HG03103 (cell line): ENCODE measurements around the gene DYRK2.

ENCODE experiments used
- ATAC-seq: cut with Tn5 transposase; IDR thresholded peaks from one replicate; pipeline ENCODE4 v1.9.1; 2021; ENCODE audit warnings: low read depth; ENCODE audit not compliant: unreplicated experiment

DYRK2 gene

GRCh38 chr12:67648521-67649260 is at the start of gene DYRK2:
Gene DYRK2, plus strand, starts transcription at chr12:67648745. Its CDS starts 389 bp downstream, at chr12:67649134.
- ATAC-seq: peak; percentile 54

DNA sequence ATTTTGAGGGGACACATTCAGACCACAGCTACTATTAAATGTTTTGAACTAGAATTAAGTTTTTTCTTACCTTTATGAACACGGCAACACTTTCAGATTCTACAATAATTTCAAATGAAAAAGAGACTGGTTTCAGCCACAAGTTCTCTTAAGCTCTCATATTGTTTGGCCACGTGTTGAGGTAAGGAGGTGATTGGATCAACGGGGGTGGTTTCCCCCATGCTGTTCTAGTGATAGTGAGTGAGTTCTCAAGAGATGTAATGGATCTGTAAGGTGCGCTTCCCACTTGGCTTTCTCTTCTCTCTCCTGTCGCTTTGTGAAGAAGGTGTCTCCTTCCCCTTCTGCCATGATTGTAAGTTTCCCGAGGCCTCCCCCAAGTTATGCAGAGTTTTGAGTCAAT is 48.9 kb upstream of the DYRK2 start:
- ATAC-seq: no peak

- no peak for ATAC-seq
Measured at GRCh38 chr12:67601126-67601525, 47.4 kb upstream of the DYRK2 start.

GRCh38 chr12:67609226-67609870 is 39.2 kb upstream of the DYRK2 start:
- no peak for ATAC-seq

DNA sequence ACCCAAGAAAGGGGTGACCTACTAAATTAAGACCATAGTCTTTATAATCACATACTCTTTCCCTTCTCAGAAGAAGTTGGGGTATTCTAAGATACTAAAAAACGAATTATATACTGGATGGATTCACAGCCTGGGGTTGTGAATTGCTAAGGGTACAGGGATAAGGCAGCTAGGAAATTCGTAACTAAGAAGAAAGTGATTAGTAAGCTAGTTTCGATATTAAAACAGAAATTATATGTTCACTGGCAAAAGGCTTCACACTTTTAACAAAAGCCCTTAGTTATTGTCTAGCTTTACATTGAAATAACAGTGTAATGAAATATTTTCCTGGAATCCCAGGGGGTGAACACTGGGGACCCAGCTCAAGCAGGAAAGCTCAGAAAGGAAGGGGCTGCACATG is 35.5 kb upstream of the DYRK2 start:
- ATAC-seq: no peak

GRCh38 chr12:67617629-67618028 is 30.9 kb upstream of the DYRK2 start:
- no peak for ATAC-seq

GRCh38 chr12:67618303-67618702 is 30.2 kb upstream of the DYRK2 start:
- no peak for ATAC-seq

- no peak for ATAC-seq
Measured at GRCh38 chr12:67621112-67621511, 27.4 kb upstream of the DYRK2 start.

GRCh38 chr12:67621926-67622325 is 26.6 kb upstream of the DYRK2 start:
- no peak for ATAC-seq

- no peak for ATAC-seq
Measured at GRCh38 chr12:67623259-67623658, 25.3 kb upstream of the DYRK2 start.

DNA sequence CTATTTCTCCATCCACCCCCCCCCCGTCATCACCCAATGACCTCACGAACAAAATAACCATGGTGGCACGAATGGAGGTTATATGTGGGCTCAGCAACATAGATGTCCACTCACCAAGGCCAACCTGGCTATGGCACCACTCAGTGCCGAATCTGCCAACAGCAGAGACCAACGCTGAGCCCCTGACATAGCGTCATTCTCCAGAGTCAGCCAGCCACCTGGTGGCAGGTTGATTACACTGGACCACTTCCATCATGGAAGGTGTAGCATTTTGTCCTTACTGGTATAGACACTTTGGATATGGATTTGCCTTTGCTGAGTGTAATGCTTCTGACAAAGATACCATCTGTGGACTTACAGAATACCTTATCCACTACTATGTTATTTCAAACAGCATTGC is 24.2 kb upstream of the DYRK2 start:
- no peak for ATAC-seq

DNA sequence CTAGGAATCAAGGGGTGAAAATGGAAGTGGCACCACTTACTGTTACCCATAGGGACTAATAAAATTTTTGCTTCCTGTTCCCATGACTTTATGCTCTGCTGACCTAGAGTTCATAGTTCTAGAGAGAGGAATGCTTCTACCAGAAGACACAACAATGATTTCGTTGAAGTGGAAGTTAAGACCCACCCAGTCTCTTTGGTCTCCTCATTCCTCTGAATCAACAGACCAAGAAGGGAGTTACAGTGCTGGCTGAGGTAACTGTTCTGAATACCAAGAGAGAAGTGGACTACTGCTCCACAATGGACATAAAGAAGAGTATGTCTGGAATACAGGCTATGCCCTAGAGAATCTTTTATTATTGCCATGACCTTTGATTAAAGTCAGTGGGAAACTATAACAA is 23.5 kb upstream of the DYRK2 start:
- ATAC-seq: no peak

DNA sequence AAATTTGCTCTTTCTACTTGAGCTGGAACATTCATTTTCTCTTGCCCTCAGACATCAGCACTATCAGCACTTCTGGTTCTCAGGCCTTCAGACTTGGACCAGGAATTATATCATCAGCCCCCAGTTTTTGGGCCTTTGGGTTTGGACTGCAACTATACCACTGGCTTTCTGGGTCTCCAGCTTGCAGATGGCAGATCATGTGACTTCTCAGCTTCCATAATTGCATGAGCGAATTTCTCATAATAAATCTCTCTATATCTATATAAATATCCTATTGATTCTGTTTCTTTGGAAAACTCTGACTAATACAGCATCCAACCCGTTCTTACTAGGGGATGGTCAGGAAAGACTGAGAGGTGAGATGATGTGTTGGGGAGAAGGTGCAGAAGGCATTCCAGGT is 22.4 kb upstream of the DYRK2 start:
- no peak for ATAC-seq

GRCh38 chr12:67630373-67631088 is 18.0 kb upstream of the DYRK2 start:
- peak; percentile 92 for ATAC-seq

DNA sequence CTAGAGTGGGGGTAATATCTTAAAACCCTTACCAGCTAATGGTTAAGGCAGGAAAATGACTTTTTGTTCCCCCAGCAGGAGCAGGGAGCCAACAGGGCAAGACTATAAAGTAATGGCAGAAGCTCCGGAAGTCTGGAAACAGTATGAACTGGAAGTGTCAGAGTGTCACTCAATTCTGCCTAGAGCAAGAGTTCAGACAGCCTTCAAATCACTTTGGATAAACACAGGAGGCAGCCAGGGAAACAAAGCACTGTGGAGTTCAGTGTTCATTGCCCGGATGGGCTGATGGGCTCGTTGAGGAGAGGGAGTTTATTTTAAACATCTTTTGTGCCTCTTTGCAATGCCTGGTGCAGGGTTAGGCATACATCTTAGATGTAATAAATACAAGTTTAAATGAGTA is 16.5 kb upstream of the DYRK2 start:
- no peak for ATAC-seq

GRCh38 chr12:67633024-67633610 is 15.4 kb upstream of the DYRK2 start:
- ATAC-seq: no peak

DNA sequence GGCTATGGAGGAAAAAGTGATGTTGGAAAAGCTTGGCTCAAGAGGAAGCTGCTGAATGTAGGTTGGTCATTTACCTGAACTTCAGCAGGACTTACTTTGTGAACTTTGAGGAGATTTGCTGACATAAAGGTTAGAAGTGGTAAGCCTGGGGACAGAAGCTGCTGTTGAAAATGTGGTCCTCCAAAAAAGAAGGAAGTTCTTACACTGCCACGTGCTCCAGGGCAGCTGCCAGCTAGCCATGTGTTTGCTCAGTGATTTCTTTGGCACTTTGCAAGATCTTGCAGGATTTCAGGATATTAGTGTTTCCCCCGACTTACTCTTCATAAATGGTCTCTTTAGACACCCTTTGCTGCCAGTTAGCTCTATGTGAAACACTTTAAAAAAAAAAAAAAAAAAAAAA is 14.8 kb upstream of the DYRK2 start:
- no peak for ATAC-seq

GRCh38 chr12:67634303-67634761 is 14.2 kb upstream of the DYRK2 start:
- no peak for ATAC-seq

DNA sequence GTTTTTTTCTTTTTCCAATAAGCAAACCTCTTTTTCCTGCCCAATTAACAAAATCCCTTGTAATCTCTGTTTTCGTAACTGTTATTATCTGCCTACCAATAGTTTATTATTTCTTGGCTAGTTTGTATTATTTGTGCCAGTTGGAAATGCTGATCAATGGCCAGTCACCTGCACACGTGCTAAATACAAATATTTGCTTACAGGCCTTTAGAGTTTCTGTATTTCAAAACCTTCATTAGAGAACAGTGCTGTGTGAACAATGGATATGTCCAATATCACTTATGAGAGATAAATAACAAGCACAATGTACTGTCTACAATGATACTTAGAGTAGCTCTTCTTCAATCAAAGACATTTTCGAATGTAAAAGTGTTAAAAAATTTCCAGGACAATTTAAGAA is 10.8 kb upstream of the DYRK2 start:
- no peak for ATAC-seq

DNA sequence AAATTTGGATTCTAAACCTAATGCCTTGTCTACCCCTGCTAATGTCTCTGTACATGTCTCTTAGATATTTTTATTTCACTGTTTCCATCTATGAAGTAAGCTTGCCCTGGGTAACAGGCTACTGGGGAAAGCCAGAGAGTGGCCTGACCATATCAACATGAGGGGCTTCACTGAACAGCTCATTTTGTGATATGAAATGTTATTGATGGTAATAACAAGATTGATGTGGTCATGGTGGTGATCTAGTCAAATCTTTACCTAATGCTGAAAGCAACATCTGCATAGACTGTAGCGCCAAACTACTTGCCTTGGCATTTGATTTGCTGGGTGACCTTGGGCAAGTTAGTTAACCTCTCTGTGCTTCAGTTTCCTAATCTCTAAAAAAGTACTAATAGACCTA is 9.9 kb upstream of the DYRK2 start:
- no peak for ATAC-seq

DNA sequence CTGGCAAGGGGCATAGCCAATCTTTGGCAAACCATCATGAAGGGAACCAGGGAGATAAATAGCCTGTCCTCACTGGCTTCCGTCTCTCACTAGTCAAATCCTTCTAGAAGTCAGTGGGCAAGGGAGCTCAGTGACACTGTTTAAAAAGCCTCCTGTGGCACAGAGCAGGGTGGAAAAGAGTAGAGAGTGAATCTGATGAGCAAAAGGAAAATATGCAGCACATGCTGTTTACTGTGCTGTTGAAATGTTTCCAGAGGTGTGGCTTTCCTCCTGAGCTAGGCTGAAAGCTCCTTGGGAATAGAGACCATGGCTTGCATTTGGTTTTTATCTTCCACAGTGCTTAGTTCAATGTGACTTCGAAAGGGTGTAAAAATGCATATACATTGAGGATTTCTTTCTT is 7.7 kb upstream of the DYRK2 start:
- ATAC-seq: no peak
